ENCODE data around the gene CERK.
"Not testable (repeated sequence)": the region's sequence is repeated elsewhere in the genome, so short reads cannot be mapped to it uniquely, and the experiment has no call there.

The CERK gene

GRCh38 chr22:46652081-46652846 is 85.8 kb downstream of the CERK start:
- no peak for TF ChIP-seq CTCF (conservative IDR thresholded peaks at IDR 0.05; ENCODE audit: low read depth, low read length)
- no peak overlapping the region for H3K4me3 ChIP-seq (ENCODE audit: low read length)
- no peak for DNase-seq (ENCODE audit: low read depth)

DNA sequence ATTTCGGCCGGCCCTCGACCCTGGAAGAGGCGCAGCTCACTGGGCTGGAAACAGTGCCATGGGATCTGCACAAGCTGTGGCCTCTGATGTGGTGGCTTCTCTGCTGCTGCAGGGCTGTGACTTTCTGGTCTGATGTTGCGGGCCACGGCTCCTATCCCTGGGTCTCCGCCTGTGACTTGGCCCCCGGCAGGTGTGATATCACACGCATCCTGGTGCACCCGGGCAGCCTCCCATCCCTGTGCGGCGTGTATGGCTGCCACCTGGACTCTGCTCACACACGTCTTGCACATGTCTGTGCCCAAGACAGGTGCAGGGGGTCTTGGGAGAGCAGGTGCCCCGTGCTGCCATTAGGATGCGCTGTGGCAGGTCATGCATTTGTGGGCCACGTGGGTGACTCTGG is 86.7 kb downstream of the CERK start:
- DNase-seq (ENCODE audit: low read depth), result no peak
- no peak for TF ChIP-seq CTCF (conservative IDR thresholded peaks at IDR 0.05; ENCODE audit: low read depth, low read length)
- no peak overlapping the region for H3K4me3 ChIP-seq (ENCODE audit: low read length)

DNA sequence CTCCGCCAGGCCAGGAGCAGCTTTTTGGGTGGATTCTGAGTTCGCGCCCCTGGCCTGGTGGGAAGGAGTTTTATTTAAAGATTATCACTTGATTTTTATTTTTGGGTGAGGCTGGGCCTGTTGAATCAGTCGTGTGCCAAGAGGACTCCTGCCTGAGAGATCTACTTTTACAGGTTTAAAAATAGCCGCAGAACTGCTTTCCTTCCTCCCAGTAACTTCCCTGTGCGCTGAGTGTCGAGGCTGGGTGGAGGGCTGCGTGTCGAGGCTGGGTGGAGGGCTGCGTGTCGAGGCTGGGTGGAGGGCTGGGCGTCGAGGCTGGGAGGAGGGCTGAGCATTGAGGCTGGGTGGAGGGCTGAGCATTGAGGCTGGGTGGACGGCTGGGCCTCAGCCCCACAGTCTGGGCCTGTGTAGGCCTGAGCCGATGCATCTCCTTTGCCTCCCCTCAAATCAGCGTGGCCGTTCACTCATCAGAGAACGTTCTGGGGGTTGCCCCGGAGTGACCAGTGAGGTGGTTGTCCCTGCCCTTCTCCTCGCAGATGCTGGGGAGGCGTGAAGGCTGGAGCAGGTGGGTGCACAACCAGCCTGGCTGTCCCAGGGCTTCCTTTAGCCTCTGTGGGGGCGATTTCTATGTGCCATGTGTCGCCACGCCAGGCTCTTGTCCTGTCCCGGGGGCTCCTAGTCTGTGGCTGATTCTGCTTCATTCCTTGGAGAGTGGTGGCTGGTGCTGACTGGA is 87.8 kb downstream of the CERK start:
- H3K4me3 ChIP-seq (ENCODE audit: low read length), result no peak overlapping the region
- TF ChIP-seq CTCF (conservative IDR thresholded peaks at IDR 0.05; ENCODE audit: low read depth, low read length), result no peak
- DNase-seq (ENCODE audit: low read depth), result no peak

GRCh38 chr22:46649141-46650077 is 88.6 kb downstream of the CERK start:
- no peak overlapping the region for H3K4me3 ChIP-seq (ENCODE audit: low read length)
- DNase-seq (ENCODE audit: low read depth), result no peak
- no peak for TF ChIP-seq CTCF (conservative IDR thresholded peaks at IDR 0.05; ENCODE audit: low read depth, low read length)

- H3K4me3 ChIP-seq (ENCODE audit: low read length); DNase-seq (ENCODE audit: low read depth): not testable (repeated sequence)
Observed at GRCh38 chr22:46648225-46648820, 89.7 kb downstream of the CERK start.

DNA sequence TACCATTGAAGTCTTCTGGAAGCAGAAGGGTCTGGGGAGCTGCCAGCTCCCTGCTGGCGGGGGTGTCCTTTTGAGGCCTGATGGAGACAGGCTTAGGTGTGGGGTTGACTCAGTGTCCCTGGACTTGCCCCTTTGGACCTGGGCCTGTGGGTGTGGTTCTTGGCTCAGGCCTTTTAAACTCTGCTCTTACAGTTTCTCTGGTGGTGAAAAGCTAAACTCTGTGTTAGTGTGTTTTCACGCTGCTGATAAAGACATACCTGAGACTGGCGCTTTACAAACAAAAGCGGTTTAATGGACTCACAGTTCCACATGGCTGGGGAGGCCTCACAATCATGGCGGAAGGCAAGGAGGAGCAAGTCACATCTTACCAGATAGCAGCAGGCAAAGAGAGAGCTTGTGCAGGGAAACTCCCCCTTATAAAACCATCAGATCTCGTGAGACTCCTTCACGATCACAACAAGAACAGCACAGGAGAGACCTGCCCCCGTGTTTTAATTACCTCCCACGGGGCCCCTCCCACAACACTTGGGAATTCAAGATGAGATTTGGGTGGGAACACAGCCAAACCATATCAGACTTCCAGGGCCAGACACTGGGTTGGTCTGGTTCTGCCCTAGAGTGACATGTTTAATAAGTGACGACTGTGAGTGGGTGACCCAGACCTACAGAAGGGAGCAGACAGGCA is 91.4 kb downstream of the CERK start:
- DNase-seq (ENCODE audit: low read depth), result no peak
- H3K4me3 ChIP-seq (ENCODE audit: low read length), result no peak overlapping the region
- no peak for TF ChIP-seq CTCF (conservative IDR thresholded peaks at IDR 0.05; ENCODE audit: low read depth, low read length)

DNA sequence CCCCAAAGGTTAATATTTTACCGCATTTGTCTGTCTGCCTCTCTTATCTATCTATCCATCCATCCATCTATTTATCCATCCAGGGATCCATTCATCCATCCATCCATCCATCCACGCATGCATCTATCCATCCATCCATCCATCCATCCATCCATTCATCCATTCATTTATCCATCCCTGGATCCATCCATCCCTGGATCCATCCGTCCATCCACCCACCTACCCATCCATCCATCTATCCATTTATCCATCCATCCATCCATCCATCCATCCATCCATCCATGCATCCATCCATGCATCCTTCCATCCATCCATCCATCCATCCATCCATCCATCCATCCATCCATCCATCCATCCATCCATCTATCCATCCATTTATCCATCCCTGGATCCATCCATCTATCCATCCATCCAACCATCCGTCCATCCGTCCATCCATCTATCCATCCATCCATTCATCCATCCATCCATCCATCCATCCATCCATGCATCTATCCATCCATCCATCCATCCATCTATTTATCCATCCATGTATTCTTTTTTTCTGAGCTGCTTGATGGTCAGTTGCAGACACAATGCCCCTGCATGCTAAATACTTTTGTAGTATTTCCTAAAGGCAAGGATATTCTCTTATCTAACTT is 95.1 kb downstream of the CERK start:
- not testable (repeated sequence) for H3K4me3 ChIP-seq (ENCODE audit: low read length); DNase-seq (ENCODE audit: low read depth)

All from retinal pigment epithelial cell (primary cell).